CD4-positive, alpha-beta T cell treated with Interleukin-10 for 1 hour (primary cell): ENCODE measurements around the gene SCMH1.
A peak's percentile ranks its signal among the peaks of the same experiment; 100 is the strongest.
"Not testable (repeated sequence)": the region's sequence is repeated elsewhere in the genome, so short reads cannot be mapped to it uniquely, and the experiment has no call there.

Experiments used
- DNase-seq: peaks from one replicate; pipeline ENCODE4 v3.0.0-alpha.2; 2020

SCMH1 gene

GRCh38 chr1:41246568-41246967, 4.5 kb upstream of the SCMH1 start:
- DNase-seq = no peak

DNA sequence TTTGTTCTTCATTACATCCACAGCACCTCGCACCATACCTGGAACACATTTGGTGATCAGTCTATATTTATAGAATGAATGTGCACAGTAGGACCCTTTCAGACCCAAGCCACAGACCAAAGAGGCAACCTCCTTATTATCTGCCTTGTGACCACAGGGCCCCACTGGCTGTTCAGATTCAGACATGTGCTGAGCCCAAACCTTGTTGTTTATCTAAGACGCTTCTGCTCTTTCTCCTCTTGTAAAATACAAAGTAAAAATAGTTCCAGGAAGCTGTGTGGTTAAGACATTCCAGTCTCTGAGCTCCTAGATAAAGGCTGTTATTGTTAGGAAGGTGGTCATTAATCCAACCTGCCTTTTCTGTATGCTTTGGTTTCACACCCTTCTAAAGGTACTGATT, 3.6 kb upstream of the SCMH1 start:
- DNase-seq = no peak

DNA sequence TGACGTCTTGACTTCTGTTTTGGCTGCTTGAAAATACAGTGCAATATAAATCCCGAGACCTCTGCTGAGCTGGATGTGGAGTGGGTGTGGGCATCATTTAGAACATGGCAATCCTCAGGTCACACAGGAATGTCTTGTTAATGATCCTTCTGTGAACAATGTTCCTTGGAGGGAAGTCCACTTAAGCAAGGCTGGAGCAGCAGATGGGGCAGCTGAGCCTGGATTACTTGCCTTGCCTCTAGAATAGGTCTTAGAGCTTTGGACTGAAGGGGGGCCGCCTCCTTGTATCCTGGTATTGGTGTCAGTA, 926 bp upstream of the SCMH1 start:
- DNase-seq = no peak

DNA sequence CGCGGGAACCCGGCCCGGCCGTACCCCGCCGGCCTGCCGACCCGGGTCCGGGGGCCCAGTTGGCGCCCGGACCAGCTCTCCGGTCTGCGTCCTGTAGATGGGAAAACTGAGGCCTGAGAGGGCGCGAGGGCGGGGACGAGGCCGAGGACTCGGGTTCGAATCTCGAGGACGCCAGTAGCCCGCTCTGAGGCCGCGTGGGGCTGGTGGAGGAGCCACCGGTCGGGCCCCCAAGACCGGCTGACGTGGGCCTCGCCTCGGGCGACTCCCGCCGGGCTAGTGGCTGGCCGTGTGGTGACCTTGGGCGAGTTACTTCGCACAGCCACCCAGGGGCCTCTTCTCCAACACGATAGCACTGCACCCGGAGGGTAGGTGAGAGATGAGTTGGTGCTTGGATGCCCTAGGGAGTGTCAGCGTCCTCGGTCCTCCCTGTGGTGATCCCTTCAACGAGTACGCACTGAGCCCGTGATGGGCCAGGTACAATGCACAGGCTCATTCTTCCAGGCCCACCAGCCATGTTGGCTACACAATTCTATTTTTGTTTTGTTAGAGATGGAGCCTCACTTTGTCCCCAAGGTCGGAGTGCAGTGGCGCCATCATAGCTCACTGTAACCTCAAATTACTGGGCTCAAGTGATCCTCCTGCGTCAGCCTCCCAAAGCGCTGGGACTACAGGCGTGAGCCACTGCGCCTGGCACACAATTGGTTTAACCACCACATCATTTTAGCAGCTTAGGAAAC, 404 bp upstream of the SCMH1 start:
- DNase-seq = peak; percentile 5

DNA sequence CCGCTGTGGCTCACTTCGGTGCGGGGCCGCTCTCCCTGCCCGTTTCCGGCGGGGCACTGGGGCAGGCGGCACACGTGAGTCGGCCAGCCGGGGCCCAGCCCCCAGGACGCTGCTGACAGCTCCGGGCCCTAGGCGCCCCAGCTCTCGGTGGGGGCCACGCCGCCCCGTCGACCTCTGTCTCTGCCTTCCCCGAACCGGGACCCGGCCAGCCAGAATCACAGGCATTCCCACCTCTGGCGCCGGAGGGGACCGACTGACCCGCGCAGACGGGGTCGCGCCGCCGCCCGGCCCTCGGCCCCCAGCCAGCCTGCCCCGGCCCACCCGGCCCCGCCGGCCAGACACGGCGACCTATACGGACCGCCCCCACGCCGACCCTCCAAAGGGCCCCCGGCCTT, 755 bp downstream of the SCMH1 start:
- peak; percentile 55 for DNase-seq

GRCh38 chr1:41240781-41241353, 1.2 kb downstream of the SCMH1 start:
- DNase-seq = no peak

DNA sequence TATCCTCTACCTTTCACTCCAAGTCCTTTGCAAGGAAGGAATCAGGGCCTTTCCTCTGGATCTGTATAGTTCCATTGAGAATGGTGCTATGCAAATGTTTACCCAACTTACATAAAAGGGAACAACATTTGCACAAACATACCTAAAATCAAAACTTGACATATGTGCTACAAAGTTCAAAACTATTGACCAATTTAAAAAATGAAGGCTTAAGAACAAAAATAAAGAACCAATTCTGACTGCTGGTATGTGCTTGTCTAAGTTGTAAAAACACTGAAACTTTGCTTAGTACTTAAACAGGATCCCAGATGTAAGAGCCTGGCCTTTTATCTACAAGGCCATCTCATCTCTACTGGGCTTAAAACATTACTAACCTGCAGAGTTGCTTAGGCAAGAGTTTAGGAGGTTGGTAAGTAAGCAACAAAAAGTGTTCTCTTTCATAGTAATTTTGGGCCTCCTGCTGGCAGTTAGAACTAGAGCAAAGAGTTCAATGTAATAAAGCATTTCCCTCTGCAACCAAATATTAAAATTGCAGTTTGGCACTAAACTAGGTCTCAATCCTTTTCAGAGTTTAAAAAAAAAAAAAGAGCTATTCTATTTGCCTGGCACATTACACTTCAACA, 2.0 kb downstream of the SCMH1 start:
- DNase-seq = peak; percentile 47

DNA sequence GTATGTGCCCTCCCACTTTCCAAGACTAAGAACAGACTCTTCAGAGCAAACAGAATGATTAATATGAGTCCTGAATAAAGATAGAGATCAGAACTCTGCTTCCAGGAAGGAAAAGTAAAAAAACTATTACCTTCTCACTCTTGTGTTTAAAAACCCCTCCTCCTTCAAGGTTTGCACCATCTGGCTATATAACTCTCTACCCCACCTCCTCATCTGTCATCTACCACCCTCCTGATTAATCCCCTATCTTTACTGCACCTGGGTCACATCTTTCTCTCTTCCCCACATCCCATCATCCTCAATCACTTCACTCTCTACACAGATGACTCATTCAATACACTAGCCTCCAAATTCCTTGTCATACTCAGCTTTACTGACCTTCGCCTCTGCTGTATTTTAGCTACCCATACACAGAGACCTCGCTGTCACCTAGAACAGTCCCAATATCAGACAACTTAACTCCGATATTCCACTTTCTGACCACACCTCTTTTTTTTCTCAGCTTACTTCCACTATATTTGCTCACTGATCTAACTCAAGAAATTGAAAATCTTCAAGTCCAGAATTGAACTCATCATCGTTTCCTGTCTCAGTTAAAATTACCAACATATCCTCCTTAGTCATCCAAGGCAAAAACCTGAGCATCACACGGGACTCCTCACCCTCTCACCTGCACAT, 3.7 kb downstream of the SCMH1 start:
- no peak for DNase-seq

DNA sequence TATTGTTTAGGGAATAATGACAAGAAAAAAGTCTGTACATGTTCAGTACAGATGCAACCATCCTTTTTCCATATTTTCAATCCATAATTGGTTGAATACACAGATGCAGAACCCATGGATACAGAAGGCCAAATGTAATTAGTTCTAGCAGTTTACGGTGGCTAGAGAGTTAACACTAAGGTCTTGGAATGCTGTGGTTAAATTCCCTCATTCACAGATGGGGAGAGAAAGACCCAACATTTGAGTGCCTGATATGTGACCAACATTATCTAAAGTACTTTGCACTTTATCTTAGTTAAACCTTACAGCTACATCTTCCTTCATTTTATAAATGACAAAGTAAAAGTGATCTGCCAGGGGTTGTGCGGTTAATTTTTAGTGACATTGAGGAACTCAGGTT, 5.3 kb downstream of the SCMH1 start:
- DNase-seq = no peak

GRCh38 chr1:41235893-41236292, 6.2 kb downstream of the SCMH1 start:
- DNase-seq = no peak

- DNase-seq = no peak
Observed at GRCh38 chr1:41233708-41234107, 8.4 kb downstream of the SCMH1 start.

DNA sequence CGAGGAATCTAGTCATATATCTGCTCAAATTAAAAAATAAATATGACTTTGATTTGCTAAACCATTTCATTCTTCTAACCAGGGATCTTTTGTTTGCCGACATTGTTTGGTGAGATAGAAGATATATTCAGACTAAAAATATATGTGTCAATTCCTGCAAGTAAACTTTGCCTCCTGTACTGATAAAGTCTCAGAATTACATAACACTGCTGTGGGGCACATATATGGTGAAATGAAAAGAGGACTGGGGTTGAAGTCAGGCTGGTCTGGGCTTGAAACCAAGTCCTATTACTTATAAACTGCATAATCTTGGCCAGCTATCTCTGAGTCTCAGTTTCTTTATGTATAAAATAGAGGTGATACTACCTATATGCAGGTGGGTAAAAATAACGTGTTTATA, 9.8 kb downstream of the SCMH1 start:
- DNase-seq = no peak

- DNase-seq = no peak
Observed at GRCh38 chr1:41230656-41231055, 11.4 kb downstream of the SCMH1 start.

DNA sequence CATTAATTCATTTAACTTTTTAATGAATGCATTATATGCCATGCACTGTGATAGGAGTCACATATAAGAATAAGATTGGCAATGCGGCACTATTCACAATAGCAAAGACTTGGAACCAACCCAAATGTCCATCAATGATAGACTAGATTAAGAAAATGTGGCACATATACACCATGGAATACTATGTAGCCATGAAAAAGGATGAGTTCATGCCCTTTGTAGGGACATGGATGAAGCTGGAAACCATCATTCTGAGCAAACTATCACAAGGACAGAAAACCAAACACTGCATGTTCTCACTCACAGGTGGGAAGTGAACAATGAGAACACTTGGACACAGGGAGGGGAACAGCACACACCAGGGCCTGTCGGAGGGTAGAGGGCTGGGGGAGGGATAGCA, 12.9 kb downstream of the SCMH1 start:
- DNase-seq = not testable (repeated sequence)

DNA sequence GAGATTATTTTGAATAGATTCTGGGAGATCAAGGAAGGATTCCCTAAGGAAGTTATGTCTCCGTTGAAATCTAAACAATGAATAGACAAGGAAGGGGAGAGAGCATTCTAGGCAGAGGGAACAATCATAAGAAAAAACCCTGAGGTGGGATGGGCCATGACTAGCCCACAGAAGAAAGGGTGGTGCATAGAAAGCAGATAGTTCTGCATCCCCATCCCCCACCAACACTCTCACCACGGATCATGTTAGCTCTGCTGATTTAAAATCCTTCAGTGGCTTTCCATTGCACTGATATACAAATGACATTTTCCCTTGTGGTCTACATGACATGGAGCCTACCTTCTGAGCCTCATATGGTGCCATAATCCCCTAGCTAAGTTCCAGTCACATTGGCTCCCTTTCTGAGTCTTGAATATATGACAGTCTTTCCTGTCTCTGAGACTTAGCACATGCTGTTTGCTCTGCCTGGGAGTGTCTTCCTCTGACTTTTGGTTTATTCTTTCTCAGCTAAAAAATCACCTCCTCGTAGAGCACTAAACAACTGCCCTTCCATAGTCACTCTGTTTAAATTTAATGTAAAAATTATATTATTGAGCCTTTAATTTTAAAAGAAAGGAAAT, 15.2 kb downstream of the SCMH1 start:
- no peak for DNase-seq

DNA sequence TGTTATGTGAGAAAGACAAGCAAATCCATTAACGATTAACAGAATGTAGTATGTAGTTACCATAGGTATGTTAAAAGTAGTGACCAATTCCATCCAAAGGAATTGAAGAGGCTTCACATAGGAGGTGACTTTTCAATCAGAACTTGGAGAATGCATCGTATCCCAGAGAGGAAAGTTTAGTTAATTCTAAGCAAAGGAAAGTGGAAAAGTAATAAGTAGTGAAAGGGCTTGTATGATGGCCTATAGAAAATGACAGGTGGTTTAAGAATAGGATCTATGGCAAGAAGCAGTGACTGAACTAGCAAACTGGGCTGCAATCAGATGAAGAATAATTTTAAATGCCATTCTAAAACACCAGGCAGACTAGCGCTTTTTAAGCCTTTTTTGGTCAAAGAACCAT, 16.6 kb downstream of the SCMH1 start:
- DNase-seq = no peak

- no peak for DNase-seq
Observed at GRCh38 chr1:41222496-41222895, 19.6 kb downstream of the SCMH1 start.

GRCh38 chr1:41221995-41222394, 20.1 kb downstream of the SCMH1 start:
- DNase-seq = no peak

GRCh38 chr1:41218152-41218551, 24.0 kb downstream of the SCMH1 start:
- DNase-seq = no peak

DNA sequence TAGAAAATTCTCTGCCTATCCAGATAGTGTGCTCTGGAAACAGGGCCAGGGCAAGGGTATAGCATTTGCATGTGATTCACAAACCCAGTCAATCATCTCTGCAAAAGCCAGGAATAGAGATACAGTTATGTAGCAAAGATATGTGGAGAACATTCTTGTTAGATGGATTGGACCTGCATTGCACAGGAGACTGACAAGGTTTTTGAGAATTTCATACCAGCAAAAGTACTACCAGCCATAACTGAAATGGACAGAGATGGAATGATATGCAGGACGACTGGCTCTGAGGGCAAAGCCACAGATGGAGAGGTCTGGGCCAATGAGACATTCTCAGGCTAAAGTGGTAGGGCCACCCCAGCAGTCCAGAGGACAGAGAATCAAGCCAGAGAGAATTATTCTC, 24.7 kb downstream of the SCMH1 start:
- DNase-seq = no peak

DNA sequence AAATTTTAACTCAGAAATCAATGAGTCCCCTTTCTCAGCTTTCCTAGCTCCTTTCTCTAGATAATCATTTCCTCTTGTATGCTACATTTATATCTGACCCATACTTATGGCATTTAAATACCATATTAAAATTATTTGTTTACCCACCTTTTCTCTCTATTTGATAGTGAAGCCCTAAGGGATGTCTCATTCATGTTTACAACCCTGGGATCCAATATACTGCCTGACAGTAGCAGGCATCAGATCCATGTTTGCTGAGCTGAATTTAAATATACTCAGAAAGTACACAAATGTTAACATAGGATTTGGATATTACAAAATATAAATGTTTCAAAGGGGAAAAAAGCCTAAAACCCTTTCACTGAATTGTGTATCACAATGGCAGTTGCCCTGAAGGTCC, 26.5 kb downstream of the SCMH1 start:
- no peak for DNase-seq

DNA sequence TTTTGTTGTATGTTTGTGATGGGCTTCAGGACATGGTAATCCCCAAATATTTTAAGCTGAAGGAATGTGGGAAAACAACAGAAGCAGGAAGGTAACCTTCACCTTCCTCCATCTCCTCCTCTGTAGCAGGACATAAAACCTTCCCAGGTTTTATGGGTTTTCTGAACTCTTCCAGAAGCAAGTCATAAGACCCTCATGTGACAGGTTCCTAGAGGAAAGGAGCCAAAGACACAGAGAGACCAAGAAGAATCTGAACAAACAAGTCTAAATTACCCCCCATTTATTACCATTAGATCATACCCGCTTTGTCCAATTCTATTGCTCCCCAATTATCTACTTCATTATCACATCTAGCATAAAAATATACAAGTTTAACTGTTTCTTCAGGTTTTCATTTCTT, 28.8 kb downstream of the SCMH1 start:
- DNase-seq = no peak

GRCh38 chr1:41211608-41212007, 30.5 kb downstream of the SCMH1 start:
- DNase-seq = not testable (repeated sequence)

GRCh38 chr1:41207053-41207452, 35.1 kb downstream of the SCMH1 start:
- DNase-seq = not testable (repeated sequence)
